ENCODE measurements around the gene RAB6B. TPM values are rescaled to one million over a fixed set of nuclear protein-coding genes. Genes with fewer than 3 reads are reported as not detected.

The RAB6B gene
- total RNA-seq, 6 experiments from 2014 or later = 1.6 to 5.4 (median 2.1) TPM

DNA sequence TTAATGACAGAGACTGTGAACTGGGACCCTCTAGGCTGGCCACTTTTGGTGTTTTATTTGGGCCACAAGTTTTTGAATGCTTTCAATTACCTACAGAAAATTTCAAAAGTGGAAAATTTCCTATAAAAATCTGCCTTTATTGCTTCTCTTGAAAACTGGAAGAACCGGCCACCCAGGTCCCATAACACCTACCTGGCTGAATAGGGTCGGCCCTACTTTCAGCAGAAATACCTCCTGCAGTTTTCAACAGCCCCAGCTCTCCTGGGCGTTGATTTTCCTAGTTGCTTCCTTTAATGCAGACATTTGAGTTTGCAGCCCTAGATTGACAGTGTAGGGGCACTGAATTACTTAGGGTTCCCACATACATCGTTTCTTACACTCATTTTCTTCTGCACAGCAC, 90.8 kb downstream of the RAB6B start:
- Mint-ChIP-seq H3K4me3 (peak overlapping the region; percentile 98), H3K36me3 (ENCODE audit: low read depth) (peaks cover 6% of the 10 kb centered on the region; the same call in 1 of the 2 replicates), H3K4me1 (ENCODE audit: low read depth) (peaks cover 29% of the 10 kb centered on the region), H3K27ac (no peak overlapping the region; the same call in 1 of the 2 replicates), H3K27me3 (ENCODE audit: insufficient read depth) (peaks cover 7% of the 10 kb centered on the region; the same call in 1 of the 2 replicates), H3K9me3 (no peaks in the 10 kb centered on the region)
- TF ChIP-seq, protein P1, sequence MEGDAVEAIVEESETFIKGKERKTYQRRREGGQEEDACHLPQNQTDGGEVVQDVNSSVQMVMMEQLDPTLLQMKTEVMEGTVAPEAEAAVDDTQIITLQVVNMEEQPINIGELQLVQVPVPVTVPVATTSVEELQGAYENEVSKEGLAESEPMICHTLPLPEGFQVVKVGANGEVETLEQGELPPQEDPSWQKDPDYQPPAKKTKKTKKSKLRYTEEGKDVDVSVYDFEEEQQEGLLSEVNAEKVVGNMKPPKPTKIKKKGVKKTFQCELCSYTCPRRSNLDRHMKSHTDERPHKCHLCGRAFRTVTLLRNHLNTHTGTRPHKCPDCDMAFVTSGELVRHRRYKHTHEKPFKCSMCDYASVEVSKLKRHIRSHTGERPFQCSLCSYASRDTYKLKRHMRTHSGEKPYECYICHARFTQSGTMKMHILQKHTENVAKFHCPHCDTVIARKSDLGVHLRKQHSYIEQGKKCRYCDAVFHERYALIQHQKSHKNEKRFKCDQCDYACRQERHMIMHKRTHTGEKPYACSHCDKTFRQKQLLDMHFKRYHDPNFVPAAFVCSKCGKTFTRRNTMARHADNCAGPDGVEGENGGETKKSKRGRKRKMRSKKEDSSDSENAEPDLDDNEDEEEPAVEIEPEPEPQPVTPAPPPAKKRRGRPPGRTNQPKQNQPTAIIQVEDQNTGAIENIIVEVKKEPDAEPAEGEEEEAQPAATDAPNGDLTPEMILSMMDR (IDR thresholded peaks at IDR 0.05) = no peak
- no peak for DNase-seq

DNA sequence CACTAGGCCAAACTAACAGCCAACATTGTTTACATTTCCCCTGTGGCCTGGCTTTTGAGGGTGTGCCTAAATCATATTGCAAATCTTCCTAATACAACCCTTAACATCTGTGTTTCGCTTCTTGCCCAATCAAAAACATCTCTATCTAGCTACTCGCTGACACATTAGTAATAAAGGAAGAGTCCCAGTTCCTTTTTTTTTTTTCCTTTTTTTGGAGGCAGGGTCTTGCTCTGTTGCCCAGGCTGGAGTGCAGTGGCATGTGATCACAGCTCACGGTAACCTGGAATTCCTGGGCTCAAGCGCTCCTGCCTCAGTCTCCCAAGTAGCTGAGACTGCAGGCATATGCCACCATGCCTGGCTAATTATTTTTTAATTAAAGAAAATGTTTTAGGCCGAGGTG, 92.2 kb downstream of the RAB6B start:
- H3K36me3 Mint-ChIP-seq (ENCODE audit: low read depth) = peaks cover 6% of the 10 kb centered on the region; the same call in 1 of the 2 replicates
- no peaks in the 10 kb centered on the region for H3K9me3 Mint-ChIP-seq
- no peak overlapping the region for H3K4me3 Mint-ChIP-seq
- peaks cover 31% of the 10 kb centered on the region for H3K4me1 Mint-ChIP-seq (ENCODE audit: low read depth)
- H3K27ac Mint-ChIP-seq = no peak overlapping the region
- DNase-seq = no peak
- TF ChIP-seq, protein P1 (IDR thresholded peaks at IDR 0.05) = no peak
- H3K27me3 Mint-ChIP-seq (ENCODE audit: insufficient read depth) = peaks cover 7% of the 10 kb centered on the region; the same call in 1 of the 2 replicates

DNA sequence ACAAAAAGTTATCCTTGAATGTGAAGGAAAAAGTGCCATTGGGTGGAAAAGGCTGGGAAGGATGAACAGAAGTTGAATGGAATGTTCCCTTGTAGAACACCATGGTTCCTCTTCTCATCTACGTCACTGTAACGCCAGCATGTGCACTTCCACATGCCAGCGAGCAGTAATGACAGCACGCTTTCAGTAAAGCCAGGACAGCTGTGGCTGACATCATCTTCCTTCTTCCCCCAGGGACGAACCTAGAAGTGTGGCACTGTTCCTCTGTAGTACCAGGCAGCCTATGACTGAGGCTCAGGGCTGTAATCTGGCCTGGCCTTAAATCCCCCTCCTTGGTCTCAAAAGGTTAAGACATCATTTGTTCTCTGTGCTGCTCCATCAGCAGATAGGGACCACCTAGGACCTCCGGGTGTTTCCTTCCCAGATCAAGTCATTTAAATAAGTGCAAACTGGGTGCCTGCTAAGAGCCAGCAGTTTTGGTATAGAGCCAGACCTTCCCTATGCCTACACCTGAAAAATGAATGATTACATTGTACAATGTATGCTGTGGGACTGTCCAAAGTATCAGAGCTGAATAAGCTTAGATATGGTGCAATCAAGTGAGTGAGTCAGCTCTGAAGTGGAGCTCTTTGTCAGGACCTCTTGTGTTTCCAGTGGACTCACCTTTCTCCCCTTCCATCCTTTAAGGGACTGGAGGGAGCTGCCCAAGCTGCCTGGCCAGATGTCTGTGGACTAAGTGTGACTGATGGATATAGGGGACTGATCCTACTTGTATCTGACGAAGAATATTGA, 95.7 kb downstream of the RAB6B start:
- Mint-ChIP-seq H3K27ac (no peak overlapping the region), H3K9me3 (0 out of 2 replicates have a peak, but pooled peaks cover 5% of the 10 kb centered on the region), H3K36me3 (ENCODE audit: low read depth) (no peaks in the 10 kb centered on the region), H3K4me3 (no peak overlapping the region), H3K4me1 (ENCODE audit: low read depth) (peaks cover 18% of the 10 kb centered on the region), H3K27me3 (ENCODE audit: insufficient read depth) (peaks cover 7% of the 10 kb centered on the region; the same call in 1 of the 2 replicates)
- TF ChIP-seq, protein P1 (IDR thresholded peaks at IDR 0.05) = no peak
- DNase-seq = no peak

DNA sequence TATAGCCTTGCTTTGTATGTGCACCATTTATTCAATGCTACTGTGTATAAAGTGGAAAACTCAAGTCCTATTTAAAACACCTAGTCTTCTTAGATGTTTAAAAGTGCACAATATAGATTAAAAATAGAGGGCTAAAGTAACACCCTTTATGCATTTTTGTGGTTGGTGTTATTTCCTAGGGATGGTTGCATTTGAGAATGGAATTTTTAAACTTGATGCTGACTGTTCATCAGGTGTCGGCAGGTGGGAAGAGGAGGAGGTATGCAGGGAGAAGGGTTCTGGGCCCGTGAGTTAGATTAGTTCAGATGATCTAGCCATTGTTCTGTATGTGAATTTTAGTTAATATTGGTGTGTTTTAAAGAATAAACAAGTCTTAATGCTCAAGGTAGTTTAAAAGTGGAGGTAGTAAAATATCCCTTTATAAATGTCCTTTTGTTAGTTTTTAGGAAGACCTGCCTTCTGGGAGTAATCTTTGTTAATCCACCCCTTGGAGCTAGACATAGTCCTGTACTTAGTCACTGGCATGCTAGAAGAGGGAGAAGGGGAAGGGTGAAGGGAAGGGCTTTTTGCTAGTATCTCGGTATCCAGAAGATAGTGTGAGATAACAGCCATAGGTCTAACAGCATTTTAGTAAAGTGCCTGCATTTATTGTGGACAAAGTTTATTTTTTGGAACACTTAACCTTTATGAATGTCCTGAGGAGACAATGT, 98.1 kb downstream of the RAB6B start:
- H3K27ac Mint-ChIP-seq = no peak overlapping the region

DNA sequence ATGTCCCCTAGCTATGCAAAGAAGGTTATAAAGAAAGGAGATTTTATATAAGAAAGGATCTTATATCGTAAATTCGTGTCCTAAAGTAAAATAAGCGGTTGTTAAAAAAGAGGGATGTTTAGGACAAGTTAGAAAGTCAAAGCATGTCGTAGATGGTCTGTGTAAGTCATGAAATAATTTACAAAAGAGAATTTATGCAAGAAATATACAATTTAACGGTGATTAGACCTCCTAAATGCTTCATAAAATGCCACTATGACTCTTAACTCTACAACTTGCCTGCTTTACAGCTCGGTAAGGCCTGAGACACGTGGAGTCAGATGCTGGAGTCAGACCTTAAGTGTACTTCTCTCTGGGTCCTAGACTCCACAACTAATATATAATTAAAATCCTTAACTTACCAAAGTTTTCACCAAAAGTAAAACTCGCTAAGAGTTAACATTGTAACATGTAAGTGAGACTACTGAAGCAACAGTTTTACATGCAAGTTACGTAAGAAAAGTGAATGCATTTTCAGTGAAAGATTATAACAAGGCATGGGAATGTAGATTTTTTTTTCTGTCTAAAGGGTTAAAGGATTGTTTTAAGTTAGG, 103.4 kb downstream of the RAB6B start:
- H3K4me1 Mint-ChIP-seq (ENCODE audit: low read depth) = peaks cover 2% of the 10 kb centered on the region
- H3K9me3 Mint-ChIP-seq = peaks cover 25% of the 10 kb centered on the region
- H3K27me3 Mint-ChIP-seq (ENCODE audit: insufficient read depth) = no peaks in the 10 kb centered on the region; the same call in 1 of the 2 replicates
- TF ChIP-seq, protein P1 (IDR thresholded peaks at IDR 0.05) = no peak
- H3K27ac Mint-ChIP-seq = no peak overlapping the region
- peaks cover 6% of the 10 kb centered on the region for H3K36me3 Mint-ChIP-seq (ENCODE audit: low read depth)
- no peak for DNase-seq
- no peak overlapping the region for H3K4me3 Mint-ChIP-seq

More for the DNA sequence above, 98.1 kb downstream of the RAB6B start:
- Mint-ChIP-seq H3K4me3 (no peak overlapping the region), H3K27me3 (ENCODE audit: insufficient read depth) (peaks cover 7% of the 10 kb centered on the region; the same call in 1 of the 2 replicates), H3K9me3 (peaks cover 12% of the 10 kb centered on the region), H3K4me1 (ENCODE audit: low read depth) (peaks cover 17% of the 10 kb centered on the region), H3K36me3 (ENCODE audit: low read depth) (peaks cover 5% of the 10 kb centered on the region)
- TF ChIP-seq, protein P1 (IDR thresholded peaks at IDR 0.05) = no peak
- DNase-seq = peak; percentile 24

All from HFFc6 (cell line).